Stimulated activated naive CD8-positive, alpha-beta T cell treated with anti-CD3 and anti-CD28 coated beads, Interleukin-15, Interleukin-2, amounts not matched to agents 100 ng/mL and 50 ng/mL, for 24 hours (primary cell): Measurements from ENCODE around the gene ATF1.
"Not testable (repeated sequence)": the region's sequence is repeated elsewhere in the genome, so short reads cannot be mapped to it uniquely, and the experiment has no call there.

ENCODE experiments used
- H3K27ac Mint-ChIP-seq: one replicate; pipeline ENCODE4 v1.8.0; 2021; ENCODE audit warnings: mild to moderate bottlenecking, mixed read lengths
- H3K27me3 Mint-ChIP-seq: one replicate; pipeline ENCODE4 v1.8.0; 2021; ENCODE audit warnings: mixed read lengths
- H3K36me3 Mint-ChIP-seq: one replicate; pipeline ENCODE4 v1.8.0; 2021; ENCODE audit warnings: low read depth, mixed read lengths
- H3K4me1 Mint-ChIP-seq: one replicate; pipeline ENCODE4 v1.8.0; 2021; ENCODE audit warnings: low read depth, mixed read lengths
- H3K4me3 Mint-ChIP-seq: one replicate; pipeline ENCODE4 v1.8.0; 2021; ENCODE audit warnings: mild to moderate bottlenecking, mixed read lengths
- H3K9me3 Mint-ChIP-seq: one replicate; pipeline ENCODE4 v1.8.0; 2021; ENCODE audit warnings: mixed read lengths

The ATF1 gene

DNA sequence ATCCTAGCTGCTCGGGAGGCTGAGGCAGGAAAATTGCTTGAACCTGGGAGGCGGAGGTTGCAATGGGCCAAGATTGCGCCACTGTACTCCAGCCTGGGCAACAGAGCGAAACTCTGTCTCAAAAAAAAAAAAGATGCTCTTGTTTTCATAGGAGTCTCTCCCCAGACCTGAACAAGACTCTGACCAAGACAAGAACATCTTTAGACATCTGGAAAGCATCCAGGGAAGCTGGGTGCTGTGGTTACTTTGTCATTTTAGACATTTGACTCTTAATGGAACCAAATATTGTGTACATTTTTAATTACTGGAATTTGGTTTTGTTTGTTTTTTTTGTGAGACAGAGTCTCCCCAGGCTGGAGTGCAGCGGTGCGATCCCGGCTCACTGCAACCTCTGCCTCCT lies 21.1 kb upstream of the ATF1 start:
- Mint-ChIP-seq H3K36me3 (peaks cover 59% of the 10 kb centered on the region), H3K4me3 (no peak overlapping the region), H3K27ac (no peak overlapping the region), H3K27me3 (no peaks in the 10 kb centered on the region), H3K9me3 (no peaks in the 10 kb centered on the region), H3K4me1 (no peaks in the 10 kb centered on the region)

DNA sequence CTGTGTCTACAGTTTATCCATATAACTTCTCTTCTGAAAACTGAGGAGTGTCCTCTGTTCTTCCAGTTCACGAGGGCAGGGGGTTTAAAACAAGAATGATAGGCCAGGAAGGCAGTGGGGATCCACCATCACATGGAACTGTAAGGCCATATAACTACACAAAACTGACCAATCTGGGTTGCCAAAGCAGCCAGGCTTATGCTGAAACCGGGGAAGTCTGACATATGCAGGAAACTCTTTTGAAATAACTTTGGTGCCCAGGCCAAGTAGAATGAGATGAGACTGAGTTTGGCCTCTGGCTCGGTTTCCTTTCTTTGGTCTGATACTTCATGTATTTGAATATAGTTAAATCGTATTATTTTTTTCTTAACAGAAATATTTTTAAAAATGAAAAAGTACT lies 18.0 kb upstream of the ATF1 start:
- no peak overlapping the region for H3K4me3 Mint-ChIP-seq
- no peaks in the 10 kb centered on the region for H3K9me3 Mint-ChIP-seq
- peaks cover 52% of the 10 kb centered on the region for H3K36me3 Mint-ChIP-seq
- H3K27me3 Mint-ChIP-seq, result no peaks in the 10 kb centered on the region
- H3K27ac Mint-ChIP-seq, result no peak overlapping the region
- no peaks in the 10 kb centered on the region for H3K4me1 Mint-ChIP-seq

DNA sequence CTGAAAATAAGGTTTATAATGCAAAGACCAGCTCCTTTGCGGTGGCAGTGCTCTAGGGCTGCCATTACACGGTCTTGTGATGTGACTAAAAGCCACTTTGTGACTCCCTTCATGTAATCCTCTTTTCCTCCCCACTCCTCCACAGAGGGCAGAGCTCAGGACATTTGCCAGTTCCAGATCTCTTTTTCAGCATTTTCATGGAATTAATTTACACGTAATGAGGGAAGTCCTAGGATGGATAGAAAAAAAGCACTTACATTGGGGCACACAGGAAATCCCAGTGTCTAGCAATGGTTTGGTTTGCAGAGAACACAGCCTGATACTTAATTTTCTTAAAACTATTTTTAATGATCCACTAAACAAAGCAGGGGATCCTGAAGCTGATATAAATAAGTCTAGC lies 17.5 kb upstream of the ATF1 start:
- H3K27me3 Mint-ChIP-seq, result no peaks in the 10 kb centered on the region
- no peak overlapping the region for H3K27ac Mint-ChIP-seq
- no peak overlapping the region for H3K4me3 Mint-ChIP-seq
- no peaks in the 10 kb centered on the region for H3K9me3 Mint-ChIP-seq
- H3K4me1 Mint-ChIP-seq, result no peaks in the 10 kb centered on the region
- peaks cover 47% of the 10 kb centered on the region for H3K36me3 Mint-ChIP-seq

DNA sequence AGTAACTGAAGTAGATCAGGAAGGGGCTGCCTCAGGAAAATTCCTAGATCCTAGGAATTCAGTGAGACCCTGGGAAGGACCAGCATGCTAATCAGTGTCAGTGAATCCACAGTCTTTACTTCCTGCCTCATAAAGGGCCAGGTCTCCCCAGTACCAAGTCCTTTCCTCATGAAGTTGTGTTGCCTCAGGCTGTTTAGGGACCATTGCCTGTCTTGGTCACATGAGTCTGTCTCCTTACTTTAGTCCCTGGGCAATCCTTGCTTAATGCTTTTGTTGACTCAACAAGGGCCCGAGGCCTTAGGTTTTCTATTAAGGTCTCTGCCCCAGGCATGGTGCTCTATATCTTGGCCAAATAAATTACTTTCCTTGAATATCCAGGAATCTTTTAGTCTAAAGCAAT lies 16.1 kb upstream of the ATF1 start:
- no peak overlapping the region for H3K4me3 Mint-ChIP-seq

DNA sequence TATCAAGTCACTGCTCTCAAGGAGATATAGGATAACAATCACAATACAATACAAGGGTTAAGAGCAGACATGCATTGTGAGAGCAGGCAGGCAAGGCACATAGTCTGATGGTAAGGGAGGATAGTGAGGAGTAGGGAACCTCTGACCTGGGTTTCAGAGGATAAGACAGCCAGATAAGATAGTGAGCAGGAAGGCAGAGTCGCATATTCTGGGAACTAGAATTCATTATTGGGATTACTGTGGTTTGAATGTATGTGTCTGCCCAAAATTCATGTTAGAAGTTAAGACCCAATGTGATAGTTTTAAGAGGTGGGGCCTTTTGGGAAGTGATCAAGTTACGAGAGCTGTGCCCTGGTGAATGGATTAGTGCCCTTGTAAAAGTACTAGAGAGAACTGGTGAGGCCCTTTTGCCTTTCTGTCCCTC lies 14.4 kb upstream of the ATF1 start:
- Mint-ChIP-seq H3K27me3 (no peaks in the 10 kb centered on the region), H3K36me3 (peaks cover 28% of the 10 kb centered on the region), H3K4me1 (no peaks in the 10 kb centered on the region)

More for the DNA sequence above, 16.1 kb upstream of the ATF1 start:
- Mint-ChIP-seq H3K36me3 (peaks cover 36% of the 10 kb centered on the region), H3K27ac (no peak overlapping the region), H3K27me3 (no peaks in the 10 kb centered on the region), H3K4me1 (no peaks in the 10 kb centered on the region), H3K9me3 (no peaks in the 10 kb centered on the region)

DNA sequence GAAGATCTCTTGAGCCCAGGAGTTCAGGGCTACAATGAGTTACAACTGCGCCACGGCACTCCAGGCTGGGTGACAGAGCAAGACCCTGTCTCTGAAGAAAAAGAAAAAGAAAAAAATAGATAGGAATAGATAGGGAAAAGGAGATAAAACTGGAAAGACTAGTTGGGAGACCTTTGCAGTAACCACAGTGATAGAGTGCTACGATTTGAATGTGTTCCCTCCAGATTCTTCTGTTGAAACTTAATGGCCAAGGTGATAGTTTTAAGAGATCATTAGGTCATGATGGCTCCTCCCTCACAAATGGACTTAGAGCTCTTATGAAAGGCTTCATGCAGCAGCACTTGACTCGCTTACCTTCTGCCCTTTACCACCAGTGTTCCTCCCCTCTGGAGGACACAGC lies 13.5 kb upstream of the ATF1 start:
- Mint-ChIP-seq H3K27me3 (no peaks in the 10 kb centered on the region), H3K27ac (no peak overlapping the region), H3K4me3 (no peak overlapping the region), H3K9me3 (no peaks in the 10 kb centered on the region), H3K36me3 (peaks cover 25% of the 10 kb centered on the region), H3K4me1 (no peaks in the 10 kb centered on the region)

More for the DNA sequence above, 14.4 kb upstream of the ATF1 start:
- Mint-ChIP-seq H3K9me3 (no peaks in the 10 kb centered on the region), H3K4me3 (no peak overlapping the region), H3K27ac (no peak overlapping the region)

DNA sequence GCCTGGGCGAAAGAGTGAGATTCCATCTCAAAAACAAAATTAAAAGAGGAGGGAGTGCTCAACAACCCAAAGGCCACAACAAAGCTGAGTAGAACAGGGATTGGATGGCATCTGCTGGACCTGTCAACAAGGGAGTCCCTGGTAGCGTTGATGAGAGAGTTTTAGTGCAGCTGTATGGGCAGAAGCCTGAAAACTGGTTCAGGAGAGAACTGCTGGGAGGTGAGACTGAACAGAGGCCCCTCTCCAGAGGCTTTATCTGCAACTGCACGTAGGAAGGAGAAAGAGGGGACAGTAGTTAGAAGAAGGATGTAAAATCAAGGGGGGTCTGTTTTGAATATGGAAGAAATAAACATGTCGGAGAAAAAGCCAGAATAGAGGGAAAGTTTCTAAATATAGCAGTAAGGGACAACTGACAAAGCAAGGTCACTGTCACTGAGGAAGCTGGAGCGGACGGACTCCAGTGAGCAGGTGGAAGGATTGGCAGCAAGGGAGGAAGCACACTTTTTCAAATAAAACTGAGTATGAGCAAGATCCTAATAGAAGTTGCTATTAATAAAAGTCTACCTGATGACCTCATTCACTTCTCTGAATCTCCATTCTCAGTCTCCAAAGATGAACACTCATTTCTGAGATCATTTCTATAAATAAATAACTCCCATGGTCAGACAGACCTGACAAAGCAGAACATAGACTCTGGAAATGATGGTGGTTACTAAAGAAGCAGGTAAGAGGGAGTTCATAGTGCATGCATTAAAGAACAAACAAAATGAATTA lies 11.8 kb upstream of the ATF1 start:
- Mint-ChIP-seq H3K36me3 (peaks cover 18% of the 10 kb centered on the region), H3K4me1 (no peaks in the 10 kb centered on the region), H3K27me3 (no peaks in the 10 kb centered on the region), H3K4me3 (no peak overlapping the region), H3K27ac (no peak overlapping the region), H3K9me3 (no peaks in the 10 kb centered on the region)

DNA sequence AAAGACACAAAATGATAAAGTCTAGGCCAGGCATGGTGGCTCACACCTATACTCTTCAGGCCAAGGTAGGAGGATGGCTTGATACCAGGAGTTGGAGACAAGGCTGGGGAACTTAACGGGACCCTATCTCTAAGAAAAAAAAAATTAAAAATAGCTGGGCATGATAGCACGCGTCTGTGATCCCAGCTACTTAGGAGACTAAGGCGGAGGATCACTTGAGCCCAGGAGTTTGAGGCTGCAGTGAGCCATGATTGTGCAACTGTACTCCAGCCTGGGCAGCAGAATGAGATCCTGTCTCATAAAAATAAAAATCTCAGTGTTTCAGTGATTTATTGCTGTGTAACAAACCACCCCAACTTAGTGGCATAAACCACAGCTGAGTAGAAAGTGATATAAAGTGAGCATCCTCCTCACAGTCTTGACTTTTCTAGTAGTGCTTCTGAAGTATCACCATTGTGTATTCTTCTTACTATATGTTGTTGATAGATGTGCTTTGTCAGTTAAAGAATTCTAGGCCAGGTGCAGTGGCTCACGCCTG lies 10.6 kb upstream of the ATF1 start:
- no peaks in the 10 kb centered on the region for H3K27me3 Mint-ChIP-seq
- H3K4me3 Mint-ChIP-seq, result no peak overlapping the region
- H3K9me3 Mint-ChIP-seq, result no peaks in the 10 kb centered on the region
- no peak overlapping the region for H3K27ac Mint-ChIP-seq
- no peaks in the 10 kb centered on the region for H3K4me1 Mint-ChIP-seq
- peaks cover 11% of the 10 kb centered on the region for H3K36me3 Mint-ChIP-seq

DNA sequence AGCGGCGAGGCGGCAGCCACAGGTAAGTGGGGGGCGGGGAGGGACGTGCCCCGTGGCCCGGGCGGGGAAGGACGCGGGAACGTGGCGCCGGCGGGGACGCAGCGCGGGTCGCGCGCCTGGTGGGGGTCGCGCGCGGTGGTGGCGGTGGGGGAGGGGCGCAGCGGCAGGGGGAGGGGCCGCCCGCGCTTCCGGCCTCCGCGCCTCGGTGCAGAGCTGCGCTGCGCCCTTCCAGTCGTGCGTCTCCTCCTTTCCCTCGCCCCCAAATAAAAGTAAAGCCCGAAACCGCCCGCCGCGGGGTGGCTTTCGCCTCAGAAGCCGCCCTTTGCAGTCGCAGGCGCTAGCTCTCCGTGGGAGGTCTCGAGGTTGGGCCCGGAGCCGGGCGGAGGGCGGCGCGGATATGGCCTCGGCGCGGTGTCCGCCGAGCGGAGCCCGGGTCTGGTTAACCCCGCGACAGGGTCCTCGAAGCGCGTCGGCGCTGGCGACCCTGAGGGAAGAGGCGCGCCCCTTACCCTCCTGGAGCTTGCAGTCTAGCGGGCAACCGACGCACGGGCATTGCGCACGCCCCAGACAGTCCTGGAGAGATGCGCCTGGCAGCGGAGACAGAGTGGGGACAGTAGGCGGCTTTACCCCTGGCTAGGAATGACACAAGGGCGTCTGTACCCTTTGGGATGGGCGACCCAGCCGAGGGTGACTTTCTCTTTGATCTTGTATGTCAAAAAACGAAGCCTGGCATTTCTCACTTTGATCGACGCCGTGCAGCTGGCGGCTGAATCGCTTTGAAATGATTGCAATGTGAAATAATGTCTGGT lies 589 bp downstream of the ATF1 start:
- Mint-ChIP-seq H3K27ac (peak overlapping the region; percentile 98), H3K4me3 (peak overlapping the region; percentile 96), H3K36me3 (peaks cover 9% of the 10 kb centered on the region), H3K9me3 (peaks cover 3% of the 10 kb centered on the region), H3K27me3 (no peaks in the 10 kb centered on the region), H3K4me1 (peaks cover 47% of the 10 kb centered on the region)

DNA sequence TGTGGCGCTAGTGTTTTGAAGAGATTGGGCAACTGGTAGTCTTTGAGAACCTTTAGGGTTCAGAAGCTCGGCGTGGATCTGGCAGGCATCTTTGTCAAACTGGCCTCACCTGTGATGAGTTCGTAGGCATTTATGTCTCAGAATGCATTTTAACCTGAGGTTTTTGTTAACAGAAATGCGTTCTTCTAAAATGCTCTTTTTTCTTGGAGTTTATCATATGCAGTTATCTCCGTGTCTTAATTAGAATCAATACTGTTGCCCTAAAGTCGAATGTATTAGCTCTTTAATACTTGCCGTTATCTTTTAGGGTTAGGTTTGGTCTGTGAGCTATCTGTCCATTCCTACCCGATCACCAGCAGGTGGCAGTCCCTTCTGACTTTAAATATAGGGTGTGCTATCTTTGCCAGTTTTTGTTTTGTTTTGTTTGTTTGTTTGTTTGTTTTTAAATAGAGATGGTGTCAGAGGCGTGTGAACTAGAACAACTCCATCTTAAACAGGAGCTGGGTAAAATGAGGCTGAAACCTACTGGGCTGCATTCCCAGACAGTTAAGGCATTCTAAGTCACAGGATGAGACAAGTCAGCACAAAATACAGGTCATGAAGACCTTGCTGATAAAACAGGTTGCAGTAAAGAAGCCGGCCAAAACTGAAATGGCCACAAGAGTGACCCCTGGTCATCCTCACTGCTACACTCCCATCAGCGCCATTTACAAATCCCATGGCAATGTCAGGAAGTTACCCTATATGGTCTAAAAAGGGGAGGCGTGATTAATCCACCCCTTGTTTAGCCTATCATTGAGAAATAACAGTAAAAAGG lies 1.4 kb downstream of the ATF1 start:
- Mint-ChIP-seq H3K27me3 (no peaks in the 10 kb centered on the region), H3K27ac (peak overlapping the region; percentile 87), H3K9me3 (peaks cover 3% of the 10 kb centered on the region), H3K4me3 (peak overlapping the region; percentile 96), H3K4me1 (peaks cover 47% of the 10 kb centered on the region), H3K36me3 (peaks cover 9% of the 10 kb centered on the region)

DNA sequence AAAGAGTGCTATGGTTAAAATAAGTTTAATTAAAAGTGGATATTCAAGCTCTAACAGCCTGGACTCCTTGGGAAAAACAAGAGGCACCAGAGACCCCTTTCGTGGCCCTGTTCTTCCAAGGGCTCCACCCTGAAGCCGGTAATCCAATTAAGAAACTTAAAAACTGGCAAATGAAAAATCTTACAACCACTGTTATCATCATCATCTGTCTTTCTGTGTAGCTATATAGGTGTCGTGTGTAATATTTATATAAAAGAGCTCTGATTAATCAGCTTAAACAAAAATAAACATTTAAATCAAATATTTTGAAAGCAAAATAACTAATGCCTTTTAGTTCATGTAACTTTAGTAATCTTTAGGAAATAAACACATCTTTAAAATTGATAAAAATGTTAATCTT lies 4.5 kb downstream of the ATF1 start:
- no peak overlapping the region for H3K4me3 Mint-ChIP-seq
- H3K27me3 Mint-ChIP-seq, result no peaks in the 10 kb centered on the region
- H3K4me1 Mint-ChIP-seq, result peaks cover 27% of the 10 kb centered on the region
- H3K36me3 Mint-ChIP-seq, result peaks cover 33% of the 10 kb centered on the region
- no peaks in the 10 kb centered on the region for H3K9me3 Mint-ChIP-seq
- H3K27ac Mint-ChIP-seq, result no peak overlapping the region

DNA sequence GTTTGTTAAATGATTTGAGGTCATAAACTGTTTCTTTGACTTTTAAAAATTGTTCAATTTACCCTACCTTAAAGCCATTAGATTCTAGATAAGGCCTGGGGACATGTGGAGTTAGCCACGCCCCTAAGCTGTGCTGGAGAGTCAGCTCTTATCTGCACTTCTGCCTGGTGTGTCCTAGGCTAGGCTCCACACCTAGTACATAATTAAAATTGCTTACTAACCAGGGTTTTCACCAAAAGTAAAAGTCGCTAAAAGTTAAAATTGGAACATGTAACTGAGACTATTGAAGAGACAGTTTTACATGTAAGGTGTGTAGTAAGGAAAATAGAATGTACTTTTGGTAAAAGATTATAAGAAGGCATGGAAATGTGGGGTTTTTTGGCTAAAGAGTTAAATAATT lies 4.9 kb downstream of the ATF1 start:
- not testable (repeated sequence) for H3K4me3 Mint-ChIP-seq, H3K27me3 Mint-ChIP-seq, H3K9me3 Mint-ChIP-seq, H3K27ac Mint-ChIP-seq
- H3K36me3 Mint-ChIP-seq, result peaks cover 36% of the 10 kb centered on the region
- peaks cover 27% of the 10 kb centered on the region for H3K4me1 Mint-ChIP-seq

DNA sequence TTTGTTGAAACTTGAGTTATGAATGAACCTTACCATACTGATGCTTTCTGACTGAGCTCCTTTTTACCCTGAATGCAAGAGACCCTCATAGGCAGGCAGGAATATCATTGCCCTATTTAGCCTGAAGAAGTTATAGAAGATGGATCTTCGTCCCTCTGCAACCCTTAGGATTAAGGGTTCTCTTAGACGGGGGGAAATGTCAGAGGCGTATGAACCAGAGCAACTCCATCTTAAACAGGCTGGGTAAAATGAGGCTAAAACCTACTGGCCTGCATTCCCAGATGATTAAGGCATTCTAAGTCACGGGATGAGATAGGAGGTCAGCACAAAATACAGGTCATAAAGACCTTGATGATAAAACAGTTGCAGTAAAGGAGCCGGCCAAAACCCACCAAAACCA lies 7.5 kb downstream of the ATF1 start:
- Mint-ChIP-seq H3K27me3 (no peaks in the 10 kb centered on the region), H3K36me3 (peaks cover 37% of the 10 kb centered on the region), H3K27ac (no peak overlapping the region), H3K9me3 (no peaks in the 10 kb centered on the region), H3K4me3 (no peak overlapping the region), H3K4me1 (peaks cover 29% of the 10 kb centered on the region)

DNA sequence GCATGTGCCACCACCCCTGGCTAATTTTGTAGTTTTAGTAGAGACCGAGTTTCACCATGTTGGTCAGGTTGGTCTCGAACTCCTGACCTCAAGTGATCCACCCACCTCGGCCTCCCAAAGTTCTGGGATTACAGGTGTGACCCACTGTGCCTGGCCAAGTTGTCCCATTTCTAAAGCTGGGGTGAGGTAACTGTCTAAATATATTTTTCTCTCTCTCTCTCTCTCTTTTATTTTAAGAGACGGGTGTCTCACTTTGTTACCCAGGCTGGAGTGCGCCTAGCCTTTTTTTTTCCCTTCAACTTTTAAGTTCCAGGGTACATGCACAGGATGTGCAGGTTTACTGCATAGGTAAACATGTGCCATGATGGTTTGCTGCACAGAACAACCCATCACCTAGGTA lies 8.6 kb downstream of the ATF1 start:
- no peak overlapping the region for H3K4me3 Mint-ChIP-seq
- peaks cover 34% of the 10 kb centered on the region for H3K4me1 Mint-ChIP-seq
- H3K36me3 Mint-ChIP-seq, result peaks cover 37% of the 10 kb centered on the region
- H3K27me3 Mint-ChIP-seq, result no peaks in the 10 kb centered on the region
- H3K27ac Mint-ChIP-seq, result no peak overlapping the region
- H3K9me3 Mint-ChIP-seq, result no peaks in the 10 kb centered on the region

DNA sequence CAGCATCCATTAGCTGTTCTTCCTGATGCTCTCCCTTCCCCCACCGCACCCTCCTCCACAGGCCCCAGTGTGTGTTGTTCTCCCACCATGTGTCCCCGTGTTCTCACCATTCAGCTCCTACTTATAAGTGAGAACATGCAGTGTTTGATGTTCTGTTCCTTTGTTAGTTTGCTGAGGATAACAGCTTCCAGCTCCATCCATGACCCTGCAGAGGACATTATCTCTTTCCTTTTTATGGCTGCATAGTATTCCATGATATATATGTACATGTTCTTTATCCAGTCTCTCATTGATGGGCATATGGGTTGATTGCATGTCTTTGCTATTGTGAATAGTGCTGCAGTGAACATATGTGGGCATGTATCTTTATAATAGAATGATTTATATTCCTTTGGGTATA lies 9.0 kb downstream of the ATF1 start:
- H3K4me3 Mint-ChIP-seq, result no peak overlapping the region
- H3K27me3 Mint-ChIP-seq, result no peaks in the 10 kb centered on the region
- H3K9me3 Mint-ChIP-seq, result no peaks in the 10 kb centered on the region
- peaks cover 35% of the 10 kb centered on the region for H3K4me1 Mint-ChIP-seq
- H3K36me3 Mint-ChIP-seq, result peaks cover 37% of the 10 kb centered on the region
- no peak overlapping the region for H3K27ac Mint-ChIP-seq
